ENCODE measurements around the gene LCK. TPM values are rescaled to one million over a fixed set of nuclear protein-coding genes. Genes with fewer than 3 reads are reported as not detected.

LCK gene
- total and polyA plus RNA-seq, 9 of the 15 experiments (the other 6 are each of a cell fraction or from before 2014, with no cell fraction given): 0.04 to 0.47 (median 0.13) TPM; not detected in 6

- TF ChIP-seq ZBTB11 (CRISPR knock-in tag; IDR thresholded peaks at IDR 0.05) (no peak), HNRNPH1 (optimal IDR thresholded peaks at IDR 0.05; ENCODE audit: low read depth, low read length) (no peak), ADNP (tag; IDR thresholded peaks at IDR 0.05) (no peak), MTA2 (IDR thresholded peaks at IDR 0.05; ENCODE audit: low read depth) (no peak), ZNF592 (IDR thresholded peaks at IDR 0.05) (peak; percentile 86), ZBTB26 (CRISPR knock-in tag; IDR thresholded peaks at IDR 0.05) (no peak), ETV5 (CRISPR knock-in tag; IDR thresholded peaks at IDR 0.05; ENCODE audit: low read depth) (no peak), ETS2 (tag; IDR thresholded peaks at IDR 0.05; ENCODE audit: borderline replicate concordance, poor library complexity, severe bottlenecking) (no peak), PTBP1 (IDR thresholded peaks at IDR 0.05; ENCODE audit: low read depth, low read length) (no peak), TGIF2 (CRISPR knock-in tag; IDR thresholded peaks at IDR 0.05) (no peak), HDAC1 (IDR thresholded peaks at IDR 0.05) (0 out of 4 replicates have a peak, but pooled peaks of 1 of the 2 experiments have one; percentile 10), SIN3B (IDR thresholded peaks at IDR 0.05; ENCODE audit: low read depth) (no peak), TFE3 (CRISPR knock-in tag; IDR thresholded peaks at IDR 0.05) (no peak), ZNF695 (CRISPR knock-in tag; IDR thresholded peaks at IDR 0.05) (no peak)
These were observed 9.9 kb upstream of the LCK start (continued) for GRCh38 chr1:32241001-32241763.

Data from K562 (cell line).